Neural cell (in vitro differentiated cells): ENCODE measurements around the gene TTC34. TPM values are rescaled to one million over a fixed set of nuclear protein-coding genes. Genes with fewer than 3 reads are reported as not detected.

Source experiments
- H2AFZ ChIP-seq: fragments of 200-600, 300-800 bp; sonication (generic), shearing (Covaris generic); 2 replicates; pipeline ENCODE4 v1.6.0; 2014; ENCODE audit warnings: low read depth, mild to moderate bottlenecking, antibody characterized with exemption, low read length, moderate library complexity
- H3F3A ChIP-seq: fragments of 200-600 bp; shearing (Covaris generic); 2 replicates; pipeline ENCODE4 v1.6.1; 2016; ENCODE audit warnings: mild to moderate bottlenecking, moderate library complexity, mixed read lengths, antibody characterized with exemption, low read length; ENCODE audit not compliant: insufficient read depth, poor library complexity, severe bottlenecking
- H3K27ac ChIP-seq: fragments of 200-600, 300-800 bp; sonication (generic), shearing (Covaris generic); 2 replicates; pipeline ENCODE4 v1.5.1; 2014; ENCODE audit warnings: mild to moderate bottlenecking, low read length, moderate library complexity
- H3K27me3 ChIP-seq: fragments of 300-800, 200-600 bp; sonication (generic), shearing (Covaris generic); 2 replicates; pipeline ENCODE4 v1.6.0; 2014; ENCODE audit warnings: mild to moderate bottlenecking, low read depth, low read length, moderate library complexity; ENCODE audit not compliant: insufficient read depth
- H3K36me3 ChIP-seq: fragments of 300-800, 200-600 bp; sonication (generic), shearing (Covaris generic); 2 replicates; pipeline ENCODE4 v1.5.1; 2014; ENCODE audit warnings: mild to moderate bottlenecking, antibody characterized with exemption, low read length, moderate library complexity; ENCODE audit not compliant: insufficient read depth
- H3K4me2 ChIP-seq: fragments of 300-800, 200-600 bp; sonication (generic), shearing (Covaris generic); 2 replicates; pipeline ENCODE4 v1.6.0; 2014; ENCODE audit warnings: mild to moderate bottlenecking, low read length
- H3K4me3 ChIP-seq: fragments of 300-800, 200-600 bp; sonication (generic), shearing (Covaris generic); 2 replicates; pipeline ENCODE4 v1.5.1; 2014; ENCODE audit warnings: mild to moderate bottlenecking, low read length, moderate library complexity
- H3K79me2 ChIP-seq: fragments of 200-600 bp; shearing (Covaris generic); replicated peaks from 2 replicates; pipeline ENCODE4 v1.6.0; 2014; ENCODE audit warnings: mild to moderate bottlenecking, low read length, moderate library complexity; ENCODE audit not compliant: insufficient read depth
- H3K9ac ChIP-seq: fragments of 300-800, 200-600 bp; sonication (generic), shearing (Covaris generic); 2 replicates; pipeline ENCODE4 v1.6.1; 2016; ENCODE audit warnings: mild to moderate bottlenecking, low read length, mixed read lengths
- H3K9me2 ChIP-seq: fragments of 200-600 bp; shearing (Covaris generic); 2 replicates; pipeline ENCODE4 v1.6.1; 2016; ENCODE audit warnings: mild to moderate bottlenecking, low read length, mixed read lengths; ENCODE audit not compliant: insufficient read depth
- H3K9me3 ChIP-seq: fragments of 200-600, 300-800 bp; sonication (generic), shearing (Covaris generic); 2 replicates; pipeline ENCODE4 v1.6.1; 2016; ENCODE audit warnings: mild to moderate bottlenecking, mixed run types, low read length, moderate library complexity, mixed read lengths
- H4K20me1 ChIP-seq: fragments of 200-600 bp; shearing (Covaris generic); 2 replicates; pipeline ENCODE4 v1.6.1; 2016; ENCODE audit warnings: mild to moderate bottlenecking, mixed run types; ENCODE audit not compliant: insufficient read depth
- EP300 ChIP-seq: fragments of 450-650 bp; conservative IDR thresholded peaks from 2 replicates; pipeline ENCODE4 v1.6.1; 2014; ENCODE audit warnings: antibody characterized with exemption, mild to moderate bottlenecking, moderate library complexity; ENCODE audit not compliant: poor library complexity, severe bottlenecking
- EZH2 ChIP-seq: fragments of 200-600, 300-800 bp; shearing (Covaris generic), sonication (generic); IDR thresholded peaks from 2 replicates; pipeline ENCODE4 v1.6.1; 2014; ENCODE audit warnings: antibody characterized with exemption, low read length, borderline replicate concordance, mild to moderate bottlenecking; ENCODE audit not compliant: insufficient read depth, poor library complexity, severe bottlenecking
- MXI1 ChIP-seq: fragments of 450-650 bp; conservative IDR thresholded peaks from 2 replicates; pipeline ENCODE4 v1.6.1; 2014; ENCODE audit warnings: antibody characterized with exemption, mild to moderate bottlenecking; ENCODE audit not compliant: poor library complexity, severe bottlenecking
- POLR2AphosphoS5 ChIP-seq: IDR thresholded peaks from 2 replicates; pipeline ENCODE4 v1.6.1; 2012
- RAD21 ChIP-seq: fragments of 450-650 bp; conservative IDR thresholded peaks from 2 replicates; pipeline ENCODE4 v1.6.1; 2014; ENCODE audit warnings: antibody characterized with exemption, mild to moderate bottlenecking, moderate library complexity
- REST ChIP-seq: IDR thresholded peaks from 2 replicates; pipeline ENCODE4 v1.6.1; 2012; ENCODE audit warnings: borderline replicate concordance
- SMC3 ChIP-seq: fragments of 450-650 bp; conservative IDR thresholded peaks from 2 replicates; pipeline ENCODE4 v1.6.1; 2014; ENCODE audit warnings: antibody characterized with exemption, mild to moderate bottlenecking, moderate library complexity; ENCODE audit not compliant: poor library complexity
- TAF1 ChIP-seq: IDR thresholded peaks from 2 replicates; pipeline ENCODE4 v1.6.1; 2012; ENCODE audit warnings: low read depth
- polyA plus RNA-seq: library from polyadenylated mRNA; depleted of rRNA; stranded (reverse); fragments of >200 nt; gene quantifications from 2 replicates; pipeline ENCODE4 v1.2.3, GENCODE V29; 2014
- TF ChIP-seq, protein P1 (sequence below): fragments of 450-650 bp; IDR thresholded peaks from 2 replicates; pipeline ENCODE4 v1.5.1; 2014; ENCODE audit warnings: antibody characterized with exemption, mild to moderate bottlenecking, moderate library complexity; ENCODE audit not compliant: poor library complexity, severe bottlenecking

Gene TTC34
- polyA plus RNA-seq, 1 donor from 2014 or later = 0.05 TPM

- Histone ChIP-seq H3K79me2 (no peaks in the 10 kb centered on the region), H4K20me1 (no peaks in the 10 kb centered on the region), H3K4me3 (no peak overlapping the region), H3K36me3 (no peaks in the 10 kb centered on the region), H3K27ac (no peak overlapping the region), H3K9me2 (no peaks in the 10 kb centered on the region), H3K4me2 (no peak overlapping the region), H3K27me3 (no peaks in the 10 kb centered on the region), H2AFZ (no peak overlapping the region), H3K9ac (no peak overlapping the region), H3K9me3 (peaks cover 14% of the 10 kb centered on the region), H3F3A (no peaks in the 10 kb centered on the region)
- TF ChIP-seq, protein P1, sequence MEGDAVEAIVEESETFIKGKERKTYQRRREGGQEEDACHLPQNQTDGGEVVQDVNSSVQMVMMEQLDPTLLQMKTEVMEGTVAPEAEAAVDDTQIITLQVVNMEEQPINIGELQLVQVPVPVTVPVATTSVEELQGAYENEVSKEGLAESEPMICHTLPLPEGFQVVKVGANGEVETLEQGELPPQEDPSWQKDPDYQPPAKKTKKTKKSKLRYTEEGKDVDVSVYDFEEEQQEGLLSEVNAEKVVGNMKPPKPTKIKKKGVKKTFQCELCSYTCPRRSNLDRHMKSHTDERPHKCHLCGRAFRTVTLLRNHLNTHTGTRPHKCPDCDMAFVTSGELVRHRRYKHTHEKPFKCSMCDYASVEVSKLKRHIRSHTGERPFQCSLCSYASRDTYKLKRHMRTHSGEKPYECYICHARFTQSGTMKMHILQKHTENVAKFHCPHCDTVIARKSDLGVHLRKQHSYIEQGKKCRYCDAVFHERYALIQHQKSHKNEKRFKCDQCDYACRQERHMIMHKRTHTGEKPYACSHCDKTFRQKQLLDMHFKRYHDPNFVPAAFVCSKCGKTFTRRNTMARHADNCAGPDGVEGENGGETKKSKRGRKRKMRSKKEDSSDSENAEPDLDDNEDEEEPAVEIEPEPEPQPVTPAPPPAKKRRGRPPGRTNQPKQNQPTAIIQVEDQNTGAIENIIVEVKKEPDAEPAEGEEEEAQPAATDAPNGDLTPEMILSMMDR = no peak
- no peak for TF ChIP-seq EP300
- TF ChIP-seq EZH2 = no peak
- no peak for TF ChIP-seq REST
- TF ChIP-seq SMC3 = no peak
- TF ChIP-seq RAD21 = no peak
- no peak for TF ChIP-seq POLR2AphosphoS5
- TF ChIP-seq TAF1 = no peak
These were observed 11.4 kb downstream of the TTC34 start for GRCh38 chr1:2789986-2790581.

DNA sequence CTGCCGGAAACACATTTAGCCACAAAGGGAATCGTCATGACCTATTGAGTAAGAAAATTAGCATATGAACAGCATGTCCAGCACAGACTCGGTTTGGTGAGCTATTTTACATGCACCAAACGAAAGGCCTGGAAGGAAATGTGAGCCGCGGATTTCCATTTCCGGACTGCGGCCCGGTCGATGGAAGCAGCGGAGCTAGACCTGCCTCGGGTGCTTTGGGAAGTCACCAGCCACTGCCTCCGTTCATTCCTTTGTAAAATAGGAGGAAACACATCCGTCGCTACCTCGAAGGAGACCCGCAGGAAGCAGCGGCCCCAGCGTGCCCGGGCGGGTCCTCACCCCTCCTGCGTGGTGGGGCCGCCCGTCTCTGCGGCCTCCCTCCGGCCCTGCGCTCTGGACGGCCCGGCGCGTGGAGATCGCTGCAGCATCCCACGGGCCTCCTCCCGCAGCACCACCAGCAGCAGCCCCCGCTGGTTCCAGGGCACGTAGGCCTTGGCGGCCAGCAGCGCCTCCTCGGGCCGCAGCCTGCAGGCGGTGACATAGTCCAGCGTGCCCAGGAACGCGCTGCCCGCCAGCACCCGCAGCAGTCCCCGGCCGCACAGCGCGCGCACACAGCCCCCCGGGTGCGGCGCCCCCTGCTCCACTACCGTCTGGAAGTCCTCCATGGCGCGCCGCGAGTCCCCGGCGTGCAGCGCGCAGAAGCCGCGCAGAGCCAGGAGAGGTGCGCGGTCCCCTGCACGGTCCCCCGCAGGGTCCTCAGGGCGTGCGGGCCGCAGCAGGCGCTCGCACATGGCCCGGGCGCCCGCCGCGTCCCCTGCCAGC is 12.1 kb downstream of the TTC34 start:
- Histone ChIP-seq H4K20me1 (no peaks in the 10 kb centered on the region), H3K9me3 (peaks cover 14% of the 10 kb centered on the region), H3F3A (no peaks in the 10 kb centered on the region), H3K79me2 (no peaks in the 10 kb centered on the region), H3K36me3 (no peaks in the 10 kb centered on the region), H3K4me3 (no peak overlapping the region), H3K9me2 (no peaks in the 10 kb centered on the region), H2AFZ (no peak overlapping the region), H3K4me2 (no peak overlapping the region), H3K27me3 (no peaks in the 10 kb centered on the region), H3K27ac (no peak overlapping the region), H3K9ac (no peak overlapping the region)
- TF ChIP-seq SMC3 (no peak), RAD21 (no peak), TAF1 (no peak), EZH2 (no peak), REST (no peak), MXI1 (no peak), EP300 (no peak), POLR2AphosphoS5 (no peak)
- TF ChIP-seq, protein P1 = no peak
